ENCODE measurements around the gene CACNA2D3.

Gene CACNA2D3

DNA sequence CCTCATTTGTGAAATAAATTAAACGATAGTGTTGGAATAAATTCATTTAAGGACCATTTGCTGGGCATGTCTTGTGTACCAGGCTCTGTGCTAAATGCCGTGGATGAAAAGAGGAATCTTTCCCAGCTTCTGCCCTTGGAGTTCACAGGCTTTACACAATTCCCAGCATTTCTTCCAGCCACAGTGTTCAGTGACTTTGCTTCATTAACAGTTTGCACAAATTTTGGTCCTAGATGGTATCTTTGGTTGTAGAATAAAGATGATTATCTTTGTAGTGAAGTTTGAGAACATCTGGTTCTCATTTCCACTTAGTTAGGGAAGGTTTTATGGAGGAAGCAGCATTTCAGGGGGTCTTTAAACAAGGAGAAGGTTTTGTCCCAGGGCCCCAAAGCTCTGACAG is 705.4 kb downstream of the CACNA2D3 start:
- DNase-seq: no peak

DNA sequence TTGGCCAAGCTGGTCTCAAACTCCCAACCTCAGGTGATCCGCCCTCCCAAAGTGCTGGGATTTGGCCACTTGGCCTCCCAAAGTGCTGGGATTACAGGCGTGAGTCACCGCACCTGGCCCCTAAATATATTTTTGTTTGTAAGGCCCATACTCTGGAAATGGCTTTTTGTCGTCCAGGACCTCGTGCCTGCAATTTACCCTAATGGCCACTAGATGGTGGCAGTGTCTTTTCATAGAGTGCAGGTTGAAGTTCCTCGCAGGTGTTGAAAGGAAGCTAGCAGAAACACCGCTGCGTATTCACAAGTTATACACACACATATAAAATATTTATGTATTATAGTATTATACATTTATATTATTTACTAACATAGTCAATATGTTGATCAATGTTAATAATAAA is 708.3 kb downstream of the CACNA2D3 start:
- DNase-seq: no peak

GRCh38 chr3:54831112-54831511 is 708.8 kb downstream of the CACNA2D3 start:
- no peak for DNase-seq

GRCh38 chr3:54832876-54833275 is 710.5 kb downstream of the CACNA2D3 start:
- no peak for DNase-seq

GRCh38 chr3:54835701-54836100 is 713.3 kb downstream of the CACNA2D3 start:
- no peak for DNase-seq

DNA sequence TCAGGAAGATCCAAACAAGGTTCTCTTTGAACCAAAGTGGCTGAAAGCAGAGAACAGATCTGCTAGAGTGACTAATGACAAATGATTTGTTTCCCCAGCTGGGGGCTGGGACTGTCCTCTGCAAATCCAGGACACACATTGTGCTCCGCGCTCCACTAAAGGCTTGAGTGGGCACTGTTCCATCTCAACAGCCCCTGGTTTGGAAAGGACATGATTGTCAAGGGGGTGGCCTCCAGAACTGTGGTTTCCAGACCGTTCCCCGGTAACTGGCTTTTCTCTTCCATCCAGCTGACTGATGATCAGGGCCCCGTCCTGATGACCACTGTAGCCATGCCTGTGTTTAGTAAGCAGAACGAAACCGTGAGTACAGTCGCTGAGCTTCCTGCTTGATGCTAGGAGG is 714.5 kb downstream of the CACNA2D3 start:
- DNase-seq: peak; percentile 4

DNA sequence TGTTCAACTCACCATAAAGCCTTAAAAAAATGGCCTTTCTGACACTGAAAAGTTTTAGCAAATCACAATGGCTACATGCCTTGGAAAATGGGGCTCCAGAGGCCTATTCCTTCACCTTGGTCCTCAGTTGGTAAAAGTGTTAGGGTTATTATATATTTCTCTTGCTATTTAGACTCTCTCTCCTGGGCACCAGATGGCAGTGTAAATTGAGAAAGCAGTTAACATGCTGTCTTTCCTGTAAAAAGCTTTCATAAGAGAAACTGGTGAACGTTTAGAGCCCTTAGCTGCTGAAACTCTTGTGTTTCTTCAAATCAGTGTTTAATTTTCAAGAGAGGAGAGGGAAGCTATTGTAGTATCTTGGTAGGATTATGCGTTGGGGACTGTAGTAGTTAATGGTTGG is 715.6 kb downstream of the CACNA2D3 start:
- DNase-seq: no peak

DNA sequence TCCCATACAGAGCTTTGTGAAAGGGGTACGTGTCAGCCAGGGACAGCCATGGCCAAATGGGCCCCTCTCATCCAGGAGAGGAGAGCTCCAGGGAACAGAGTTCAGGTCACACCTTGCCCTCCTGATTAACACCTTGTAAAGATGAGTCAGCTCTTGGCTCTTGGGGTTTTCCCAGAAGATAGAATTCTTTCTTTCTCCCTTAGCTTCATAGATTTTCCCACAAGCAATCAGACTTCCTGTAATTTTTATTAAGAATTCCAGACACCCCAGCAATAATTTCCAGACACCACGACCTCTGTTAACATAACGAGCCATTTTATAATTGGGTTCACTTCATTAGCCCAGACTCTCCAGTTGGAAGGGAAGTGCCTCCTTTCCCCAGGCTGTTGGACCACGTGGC is 719.1 kb downstream of the CACNA2D3 start:
- no peak for DNase-seq

GRCh38 chr3:54843352-54843751 is 721.0 kb downstream of the CACNA2D3 start:
- no peak for DNase-seq

- no peak for DNase-seq
These were observed 721.9 kb downstream of the CACNA2D3 start for GRCh38 chr3:54844211-54844610.

- no peak for DNase-seq
These were observed 722.7 kb downstream of the CACNA2D3 start for GRCh38 chr3:54845011-54845410.

GRCh38 chr3:54845551-54845950 is 723.2 kb downstream of the CACNA2D3 start:
- DNase-seq: no peak

- DNase-seq: no peak
These were observed 723.8 kb downstream of the CACNA2D3 start for GRCh38 chr3:54846119-54846518.

GRCh38 chr3:54847361-54847760 is 725.0 kb downstream of the CACNA2D3 start:
- DNase-seq: no peak

DNA sequence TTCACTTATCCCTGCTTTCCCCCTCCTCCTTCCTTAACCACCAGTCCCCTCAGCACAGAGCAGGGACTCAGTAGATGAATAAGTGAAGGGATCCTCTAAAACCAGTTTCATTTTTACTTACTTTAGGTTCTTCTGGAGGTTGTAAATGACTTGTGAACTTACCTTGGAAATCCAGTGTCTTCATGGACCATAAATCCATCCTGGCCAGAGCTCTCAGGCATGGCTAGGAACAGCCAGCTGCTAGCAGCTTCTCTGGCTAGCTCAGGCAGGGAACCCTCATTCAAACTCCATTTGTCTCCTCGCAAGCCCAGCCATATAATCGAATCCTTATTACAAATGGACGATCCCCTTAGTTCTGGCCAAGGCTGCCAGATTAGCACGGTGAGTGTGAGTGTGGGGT is 727.0 kb downstream of the CACNA2D3 start:
- no peak for DNase-seq

GRCh38 chr3:54850484-54851018 is 728.2 kb downstream of the CACNA2D3 start:
- no peak for DNase-seq

DNA sequence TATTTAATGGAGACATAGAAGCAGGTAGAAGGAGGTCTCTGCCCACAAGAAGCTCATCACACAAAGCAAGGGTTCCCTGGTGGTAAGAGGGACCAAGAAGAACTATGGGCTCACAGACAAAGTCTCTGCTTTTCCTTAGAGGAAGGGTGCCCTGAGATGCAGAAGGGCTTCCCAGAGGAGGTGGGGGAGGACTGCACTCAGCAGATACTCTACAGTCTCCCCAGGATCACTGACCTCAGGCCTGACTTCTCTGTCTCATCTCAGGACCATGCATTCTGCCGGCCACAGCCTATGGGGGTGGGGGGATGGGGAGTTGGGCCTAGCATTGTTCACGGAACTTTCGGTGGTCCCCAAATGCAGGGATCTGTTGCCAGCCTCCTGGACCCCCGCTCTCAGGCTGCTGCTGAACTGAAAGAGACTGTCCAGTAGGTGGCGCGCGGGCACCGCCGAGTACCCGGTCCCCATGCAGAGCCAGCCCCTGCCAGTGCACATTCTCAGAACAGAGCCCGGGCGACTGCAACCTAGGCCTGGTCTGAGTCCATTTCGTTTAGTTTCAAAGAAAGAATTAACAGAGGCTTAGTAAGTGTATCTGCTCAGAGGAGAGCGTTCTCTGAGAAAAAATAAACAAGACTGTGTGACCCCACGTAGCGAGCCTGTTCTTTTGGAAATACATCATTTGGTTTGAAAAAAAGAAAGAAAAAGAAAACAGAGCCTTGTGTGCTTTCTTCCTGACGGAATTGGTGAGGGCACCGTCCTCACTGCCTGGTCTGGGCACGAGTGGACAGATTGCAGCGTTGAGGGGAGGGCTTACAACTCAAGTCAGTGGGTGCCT is 731.4 kb downstream of the CACNA2D3 start:
- peak; percentile 41 for DNase-seq

GRCh38 chr3:54856271-54856670 is 733.9 kb downstream of the CACNA2D3 start:
- DNase-seq: no peak

GRCh38 chr3:54857343-54857742 is 735.0 kb downstream of the CACNA2D3 start:
- no peak for DNase-seq

- DNase-seq: no peak
These were observed 735.9 kb downstream of the CACNA2D3 start for GRCh38 chr3:54858093-54858785.

DNA sequence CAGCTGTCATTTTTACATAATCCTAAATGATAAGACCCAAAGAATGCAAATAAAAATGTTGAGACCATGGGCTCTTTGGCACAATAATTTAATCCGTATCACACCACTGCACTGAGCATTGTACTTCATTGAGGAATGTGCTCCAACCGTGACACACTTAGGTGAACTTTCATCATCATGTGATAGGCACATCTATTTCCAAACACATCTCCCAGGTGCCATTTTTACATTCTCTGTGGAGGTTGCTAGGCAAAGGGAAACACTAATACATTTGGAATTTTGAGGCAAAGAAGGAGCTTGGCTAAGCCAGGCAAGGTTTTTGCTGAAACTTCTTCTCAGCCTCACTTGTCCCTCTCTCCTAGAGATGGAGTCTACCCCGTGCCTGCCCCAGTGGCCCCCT is 736.8 kb downstream of the CACNA2D3 start:
- DNase-seq: no peak

DNA sequence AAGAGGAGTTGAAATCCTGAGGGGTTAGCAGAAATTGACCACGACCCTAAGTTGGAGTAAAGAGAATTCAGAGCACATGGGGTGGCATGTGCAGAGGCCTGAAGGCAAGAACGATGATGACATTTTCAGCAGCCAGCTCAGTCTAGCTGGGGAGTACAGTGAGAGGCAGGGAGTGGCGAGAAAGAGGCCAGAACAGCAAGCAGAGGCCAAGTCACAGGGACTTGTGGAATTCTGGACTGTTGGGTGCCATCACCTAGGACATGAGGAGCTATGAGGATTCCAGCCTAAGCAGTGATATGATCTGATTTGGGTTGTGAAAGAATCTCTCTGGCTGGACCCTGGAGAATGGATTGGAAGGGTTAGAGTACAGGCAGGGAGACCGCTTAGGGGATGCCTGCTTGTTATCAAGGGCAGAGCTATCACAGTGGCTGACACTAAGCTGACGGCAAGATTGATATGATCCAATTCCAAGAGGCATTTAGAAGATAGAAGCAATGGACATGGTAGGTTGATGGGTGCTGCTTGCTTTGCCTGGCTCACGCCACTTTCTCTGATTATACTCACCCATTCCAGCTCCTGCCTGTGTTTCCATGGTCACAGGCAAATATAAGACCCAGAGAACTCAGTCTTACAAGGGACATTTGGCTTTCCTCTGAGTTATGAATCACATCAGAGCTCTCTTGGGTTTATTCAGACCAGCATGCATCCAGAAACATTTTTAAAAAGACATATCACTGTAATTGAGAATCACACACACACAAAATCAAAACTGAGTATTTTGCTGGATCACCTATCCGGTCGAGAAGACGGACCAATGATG is 739.1 kb downstream of the CACNA2D3 start:
- no peak for DNase-seq

GRCh38 chr3:54862526-54862925 is 740.2 kb downstream of the CACNA2D3 start:
- DNase-seq: no peak

Data from NCI-H1092 treated with DMSO at 0.1 percent for 48 hours (cell line).